WTC11 (cell line): ENCODE results near the gene SLC25A21.

Source experiments
- ATF2 ChIP-seq: sonication (generic); formaldehyde crosslinking; IDR thresholded peaks from 2 replicates; pipeline ENCODE4 v1.8.1; 2022; ENCODE audit warnings: low read depth, missing genetic modification reagents, borderline replicate concordance
- CREM ChIP-seq: sonication (generic); formaldehyde crosslinking; IDR thresholded peaks from 2 replicates; pipeline ENCODE4 v1.8.1; 2022; ENCODE audit warnings: mild to moderate bottlenecking, missing genetic modification reagents, moderate library complexity
- ELF4 ChIP-seq: sonication (generic); formaldehyde crosslinking; IDR thresholded peaks from 2 replicates; pipeline ENCODE4 v1.8.1; 2022; ENCODE audit warnings: low read depth, mild to moderate bottlenecking, moderate library complexity, missing genetic modification reagents
- FOXP4 ChIP-seq: sonication (generic); formaldehyde crosslinking; IDR thresholded peaks from 2 replicates; pipeline ENCODE4 v1.8.0; 2022; ENCODE audit warnings: mild to moderate bottlenecking, missing genetic modification reagents
- JUN ChIP-seq: sonication (generic); formaldehyde crosslinking; IDR thresholded peaks from 2 replicates; pipeline ENCODE4 v1.8.0; 2023; ENCODE audit warnings: mild to moderate bottlenecking, missing genetic modification reagents
- MAX ChIP-seq: sonication (generic); formaldehyde crosslinking; IDR thresholded peaks from 2 replicates; pipeline ENCODE4 v1.8.0; 2022; ENCODE audit warnings: mild to moderate bottlenecking, missing genetic modification reagents
- NFYB ChIP-seq: sonication (generic); formaldehyde crosslinking; conservative IDR thresholded peaks from 2 replicates; pipeline ENCODE4 v1.8.0; 2022; ENCODE audit warnings: low read depth, missing genetic modification reagents
- SMAD3 ChIP-seq: sonication (generic); formaldehyde crosslinking; IDR thresholded peaks from 2 replicates; pipeline ENCODE4 v1.8.0; 2022; ENCODE audit warnings: missing genetic modification reagents, mild to moderate bottlenecking, borderline replicate concordance
- SMAD4 ChIP-seq: sonication (generic); formaldehyde crosslinking; IDR thresholded peaks from 2 replicates; pipeline ENCODE4 v1.8.0; 2022; ENCODE audit warnings: mild to moderate bottlenecking, missing genetic modification reagents
- STAT6 ChIP-seq: sonication (generic); formaldehyde crosslinking; conservative IDR thresholded peaks from 2 replicates; pipeline ENCODE4 v1.8.1; 2023; ENCODE audit warnings: mild to moderate bottlenecking, low read depth, missing genetic modification reagents, moderate library complexity
- TF ChIP-seq, protein P1 (sequence below): sonication (generic); formaldehyde crosslinking; IDR thresholded peaks from 2 replicates; pipeline ENCODE4 v1.8.1; 2022; ENCODE audit warnings: missing genetic modification reagents, borderline replicate concordance
- TF ChIP-seq, protein P2 (sequence below): fragments of 200-600 bp; IDR thresholded peaks from 2 replicates; pipeline ENCODE4 v1.8.0; 2022; ENCODE audit warnings: antibody characterized with exemption
- TF ChIP-seq, protein P3 (sequence below): sonication (generic); formaldehyde crosslinking; IDR thresholded peaks from 2 replicates; pipeline ENCODE4 v1.8.1; 2022; ENCODE audit warnings: mild to moderate bottlenecking, moderate library complexity, missing genetic modification reagents

GRCh38 chr14:36834293-36834692 is 338.1 kb downstream of the SLC25A21 start:
- TF ChIP-seq, protein P1, sequence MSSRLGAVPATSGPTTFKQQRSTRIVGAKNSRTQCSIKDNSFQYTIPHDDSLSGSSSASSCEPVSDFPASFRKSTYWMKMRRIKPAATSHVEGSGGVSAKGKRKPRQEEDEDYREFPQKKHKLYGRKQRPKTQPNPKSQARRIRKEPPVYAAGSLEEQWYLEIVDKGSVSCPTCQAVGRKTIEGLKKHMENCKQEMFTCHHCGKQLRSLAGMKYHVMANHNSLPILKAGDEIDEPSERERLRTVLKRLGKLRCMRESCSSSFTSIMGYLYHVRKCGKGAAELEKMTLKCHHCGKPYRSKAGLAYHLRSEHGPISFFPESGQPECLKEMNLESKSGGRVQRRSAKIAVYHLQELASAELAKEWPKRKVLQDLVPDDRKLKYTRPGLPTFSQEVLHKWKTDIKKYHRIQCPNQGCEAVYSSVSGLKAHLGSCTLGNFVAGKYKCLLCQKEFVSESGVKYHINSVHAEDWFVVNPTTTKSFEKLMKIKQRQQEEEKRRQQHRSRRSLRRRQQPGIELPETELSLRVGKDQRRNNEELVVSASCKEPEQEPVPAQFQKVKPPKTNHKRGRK (CRISPR knock-in tag) = no peak
- TF ChIP-seq, protein P2, sequence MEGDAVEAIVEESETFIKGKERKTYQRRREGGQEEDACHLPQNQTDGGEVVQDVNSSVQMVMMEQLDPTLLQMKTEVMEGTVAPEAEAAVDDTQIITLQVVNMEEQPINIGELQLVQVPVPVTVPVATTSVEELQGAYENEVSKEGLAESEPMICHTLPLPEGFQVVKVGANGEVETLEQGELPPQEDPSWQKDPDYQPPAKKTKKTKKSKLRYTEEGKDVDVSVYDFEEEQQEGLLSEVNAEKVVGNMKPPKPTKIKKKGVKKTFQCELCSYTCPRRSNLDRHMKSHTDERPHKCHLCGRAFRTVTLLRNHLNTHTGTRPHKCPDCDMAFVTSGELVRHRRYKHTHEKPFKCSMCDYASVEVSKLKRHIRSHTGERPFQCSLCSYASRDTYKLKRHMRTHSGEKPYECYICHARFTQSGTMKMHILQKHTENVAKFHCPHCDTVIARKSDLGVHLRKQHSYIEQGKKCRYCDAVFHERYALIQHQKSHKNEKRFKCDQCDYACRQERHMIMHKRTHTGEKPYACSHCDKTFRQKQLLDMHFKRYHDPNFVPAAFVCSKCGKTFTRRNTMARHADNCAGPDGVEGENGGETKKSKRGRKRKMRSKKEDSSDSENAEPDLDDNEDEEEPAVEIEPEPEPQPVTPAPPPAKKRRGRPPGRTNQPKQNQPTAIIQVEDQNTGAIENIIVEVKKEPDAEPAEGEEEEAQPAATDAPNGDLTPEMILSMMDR = no peak
- TF ChIP-seq SMAD4 = no peak
- no peak for TF ChIP-seq FOXP4 (CRISPR knock-in tag)
- no peak for TF ChIP-seq SMAD3 (CRISPR knock-in tag)
- no peak for TF ChIP-seq ELF4
- TF ChIP-seq, protein P3, sequence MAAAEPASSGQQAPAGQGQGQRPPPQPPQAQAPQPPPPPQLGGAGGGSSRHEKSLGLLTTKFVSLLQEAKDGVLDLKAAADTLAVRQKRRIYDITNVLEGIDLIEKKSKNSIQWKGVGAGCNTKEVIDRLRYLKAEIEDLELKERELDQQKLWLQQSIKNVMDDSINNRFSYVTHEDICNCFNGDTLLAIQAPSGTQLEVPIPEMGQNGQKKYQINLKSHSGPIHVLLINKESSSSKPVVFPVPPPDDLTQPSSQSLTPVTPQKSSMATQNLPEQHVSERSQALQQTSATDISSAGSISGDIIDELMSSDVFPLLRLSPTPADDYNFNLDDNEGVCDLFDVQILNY (CRISPR knock-in tag) = no peak
- no peak for TF ChIP-seq MAX
- no peak for TF ChIP-seq CREM
- TF ChIP-seq JUN (CRISPR knock-in tag) = no peak
- no peak for TF ChIP-seq STAT6
- TF ChIP-seq ATF2 (CRISPR knock-in tag) = no peak
- no peak for TF ChIP-seq NFYB
